GM23338 (cell line): ENCODE measurements around the gene ASB1.

Experiments used
- EZH2 ChIP-seq: fragments of 200-600 bp; sonication (generic); IDR thresholded peaks from one replicate; pipeline ENCODE4 v1.8.0; 2017; ENCODE audit warnings: antibody characterized with exemption, mild to moderate bottlenecking, low read depth; ENCODE audit not compliant: unreplicated experiment
- EZH2phosphoT487 ChIP-seq: fragments of 200-600 bp; sonication (generic); IDR thresholded peaks from one replicate; pipeline ENCODE4 v1.8.1; 2018; ENCODE audit warnings: antibody characterized with exemption; ENCODE audit not compliant: unreplicated experiment
- POLR2AphosphoS5 ChIP-seq: IDR thresholded peaks from 2 replicates; pipeline ENCODE4 v1.6.1; 2016; ENCODE audit warnings: antibody characterized with exemption, low read depth
- REST ChIP-seq: IDR thresholded peaks from one replicate; pipeline ENCODE4 v1.6.1; 2018; ENCODE audit warnings: antibody characterized with exemption; ENCODE audit not compliant: unreplicated experiment
- TF ChIP-seq, protein P1 (sequence below), 2 experiments: fragments of 200-600 bp in 1 of 2; sonication (generic) in 1 of 2; conservative IDR thresholded peaks; 2 replicates each; pipeline versions ENCODE4 v1.5.1 to v1.6.1; 2016 to 2017; ENCODE audit warnings: antibody characterized with exemption in 2 of 2, low read depth in 2 of 2, mild to moderate bottlenecking in 2 of 2, moderate library complexity in 1 of 2

- no peak for TF ChIP-seq EZH2
- TF ChIP-seq EZH2phosphoT487 = no peak
- TF ChIP-seq, protein P1, sequence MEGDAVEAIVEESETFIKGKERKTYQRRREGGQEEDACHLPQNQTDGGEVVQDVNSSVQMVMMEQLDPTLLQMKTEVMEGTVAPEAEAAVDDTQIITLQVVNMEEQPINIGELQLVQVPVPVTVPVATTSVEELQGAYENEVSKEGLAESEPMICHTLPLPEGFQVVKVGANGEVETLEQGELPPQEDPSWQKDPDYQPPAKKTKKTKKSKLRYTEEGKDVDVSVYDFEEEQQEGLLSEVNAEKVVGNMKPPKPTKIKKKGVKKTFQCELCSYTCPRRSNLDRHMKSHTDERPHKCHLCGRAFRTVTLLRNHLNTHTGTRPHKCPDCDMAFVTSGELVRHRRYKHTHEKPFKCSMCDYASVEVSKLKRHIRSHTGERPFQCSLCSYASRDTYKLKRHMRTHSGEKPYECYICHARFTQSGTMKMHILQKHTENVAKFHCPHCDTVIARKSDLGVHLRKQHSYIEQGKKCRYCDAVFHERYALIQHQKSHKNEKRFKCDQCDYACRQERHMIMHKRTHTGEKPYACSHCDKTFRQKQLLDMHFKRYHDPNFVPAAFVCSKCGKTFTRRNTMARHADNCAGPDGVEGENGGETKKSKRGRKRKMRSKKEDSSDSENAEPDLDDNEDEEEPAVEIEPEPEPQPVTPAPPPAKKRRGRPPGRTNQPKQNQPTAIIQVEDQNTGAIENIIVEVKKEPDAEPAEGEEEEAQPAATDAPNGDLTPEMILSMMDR (conservative IDR thresholded peaks at IDR 0.05; ENCODE audit: low read depth in 2 of 2) = no peak
- TF ChIP-seq REST = no peak
- TF ChIP-seq POLR2AphosphoS5 = no peak
Measured at GRCh38 chr2:238497610-238498005, 70.9 kb downstream of the ASB1 start.
